Neural cell (in vitro differentiated cells): ENCODE results near the gene PGLYRP1. TPM values are rescaled to one million over a fixed set of nuclear protein-coding genes. Genes with fewer than 3 reads are reported as not detected.

Experiments used
- H2AFZ ChIP-seq: fragments of 200-600, 300-800 bp; sonication (generic), shearing (Covaris generic); 2 replicates; pipeline ENCODE4 v1.6.0; 2014; ENCODE audit warnings: low read depth, mild to moderate bottlenecking, antibody characterized with exemption, low read length, moderate library complexity
- H3F3A ChIP-seq: fragments of 200-600 bp; shearing (Covaris generic); 2 replicates; pipeline ENCODE4 v1.6.1; 2016; ENCODE audit warnings: mild to moderate bottlenecking, moderate library complexity, mixed read lengths, antibody characterized with exemption, low read length; ENCODE audit not compliant: insufficient read depth, poor library complexity, severe bottlenecking
- H3K27ac ChIP-seq: fragments of 200-600, 300-800 bp; sonication (generic), shearing (Covaris generic); 2 replicates; pipeline ENCODE4 v1.5.1; 2014; ENCODE audit warnings: mild to moderate bottlenecking, low read length, moderate library complexity
- H3K27me3 ChIP-seq: fragments of 300-800, 200-600 bp; sonication (generic), shearing (Covaris generic); 2 replicates; pipeline ENCODE4 v1.6.0; 2014; ENCODE audit warnings: mild to moderate bottlenecking, low read depth, low read length, moderate library complexity; ENCODE audit not compliant: insufficient read depth
- H3K36me3 ChIP-seq: fragments of 300-800, 200-600 bp; sonication (generic), shearing (Covaris generic); 2 replicates; pipeline ENCODE4 v1.5.1; 2014; ENCODE audit warnings: mild to moderate bottlenecking, antibody characterized with exemption, low read length, moderate library complexity; ENCODE audit not compliant: insufficient read depth
- H3K4me2 ChIP-seq: fragments of 300-800, 200-600 bp; sonication (generic), shearing (Covaris generic); 2 replicates; pipeline ENCODE4 v1.6.0; 2014; ENCODE audit warnings: mild to moderate bottlenecking, low read length
- H3K4me3 ChIP-seq: fragments of 300-800, 200-600 bp; sonication (generic), shearing (Covaris generic); 2 replicates; pipeline ENCODE4 v1.5.1; 2014; ENCODE audit warnings: mild to moderate bottlenecking, low read length, moderate library complexity
- H3K79me2 ChIP-seq: fragments of 200-600 bp; shearing (Covaris generic); replicated peaks from 2 replicates; pipeline ENCODE4 v1.6.0; 2014; ENCODE audit warnings: mild to moderate bottlenecking, low read length, moderate library complexity; ENCODE audit not compliant: insufficient read depth
- H3K9ac ChIP-seq: fragments of 300-800, 200-600 bp; sonication (generic), shearing (Covaris generic); 2 replicates; pipeline ENCODE4 v1.6.1; 2016; ENCODE audit warnings: mild to moderate bottlenecking, low read length, mixed read lengths
- H3K9me2 ChIP-seq: fragments of 200-600 bp; shearing (Covaris generic); 2 replicates; pipeline ENCODE4 v1.6.1; 2016; ENCODE audit warnings: mild to moderate bottlenecking, low read length, mixed read lengths; ENCODE audit not compliant: insufficient read depth
- H3K9me3 ChIP-seq: fragments of 200-600, 300-800 bp; sonication (generic), shearing (Covaris generic); 2 replicates; pipeline ENCODE4 v1.6.1; 2016; ENCODE audit warnings: mild to moderate bottlenecking, mixed run types, low read length, moderate library complexity, mixed read lengths
- H4K20me1 ChIP-seq: fragments of 200-600 bp; shearing (Covaris generic); 2 replicates; pipeline ENCODE4 v1.6.1; 2016; ENCODE audit warnings: mild to moderate bottlenecking, mixed run types; ENCODE audit not compliant: insufficient read depth
- EP300 ChIP-seq: fragments of 450-650 bp; conservative IDR thresholded peaks from 2 replicates; pipeline ENCODE4 v1.6.1; 2014; ENCODE audit warnings: antibody characterized with exemption, mild to moderate bottlenecking, moderate library complexity; ENCODE audit not compliant: poor library complexity, severe bottlenecking
- EZH2 ChIP-seq: fragments of 200-600, 300-800 bp; shearing (Covaris generic), sonication (generic); IDR thresholded peaks from 2 replicates; pipeline ENCODE4 v1.6.1; 2014; ENCODE audit warnings: antibody characterized with exemption, low read length, borderline replicate concordance, mild to moderate bottlenecking; ENCODE audit not compliant: insufficient read depth, poor library complexity, severe bottlenecking
- MXI1 ChIP-seq: fragments of 450-650 bp; conservative IDR thresholded peaks from 2 replicates; pipeline ENCODE4 v1.6.1; 2014; ENCODE audit warnings: antibody characterized with exemption, mild to moderate bottlenecking; ENCODE audit not compliant: poor library complexity, severe bottlenecking
- POLR2AphosphoS5 ChIP-seq: IDR thresholded peaks from 2 replicates; pipeline ENCODE4 v1.6.1; 2012
- RAD21 ChIP-seq: fragments of 450-650 bp; conservative IDR thresholded peaks from 2 replicates; pipeline ENCODE4 v1.6.1; 2014; ENCODE audit warnings: antibody characterized with exemption, mild to moderate bottlenecking, moderate library complexity
- SMC3 ChIP-seq: fragments of 450-650 bp; conservative IDR thresholded peaks from 2 replicates; pipeline ENCODE4 v1.6.1; 2014; ENCODE audit warnings: antibody characterized with exemption, mild to moderate bottlenecking, moderate library complexity; ENCODE audit not compliant: poor library complexity
- TAF1 ChIP-seq: IDR thresholded peaks from 2 replicates; pipeline ENCODE4 v1.6.1; 2012; ENCODE audit warnings: low read depth
- polyA plus RNA-seq: library from polyadenylated mRNA; depleted of rRNA; stranded (reverse); fragments of >200 nt; gene quantifications from 2 replicates; pipeline ENCODE4 v1.2.3, GENCODE V29; 2014
- TF ChIP-seq, protein P1 (sequence below): fragments of 450-650 bp; IDR thresholded peaks from 2 replicates; pipeline ENCODE4 v1.5.1; 2014; ENCODE audit warnings: antibody characterized with exemption, mild to moderate bottlenecking, moderate library complexity; ENCODE audit not compliant: poor library complexity, severe bottlenecking
- TF ChIP-seq, protein P2 (sequence below): IDR thresholded peaks from 2 replicates; pipeline ENCODE4 v1.6.1; 2012; ENCODE audit warnings: borderline replicate concordance

Gene PGLYRP1
- polyA plus RNA-seq, 1 donor from 2014 or later: not detected

- Histone ChIP-seq H2AFZ (no peak overlapping the region), H3K27ac (no peak overlapping the region), H3K79me2 (no peaks in the 10 kb centered on the region), H3K27me3 (no peaks in the 10 kb centered on the region), H3K9me3 (no peaks in the 10 kb centered on the region), H3K4me2 (no peak overlapping the region), H3K4me3 (no peak overlapping the region), H3F3A (no peaks in the 10 kb centered on the region), H4K20me1 (no peaks in the 10 kb centered on the region), H3K9me2 (no peaks in the 10 kb centered on the region), H3K36me3 (no peaks in the 10 kb centered on the region), H3K9ac (no peak overlapping the region)
- TF ChIP-seq EP300 (no peak), EZH2 (no peak), RAD21 (no peak), TAF1 (no peak), SMC3 (no peak), MXI1 (no peak)
Observed at GRCh38 chr19:46056536-46056935, 33.7 kb upstream of the PGLYRP1 start.

DNA sequence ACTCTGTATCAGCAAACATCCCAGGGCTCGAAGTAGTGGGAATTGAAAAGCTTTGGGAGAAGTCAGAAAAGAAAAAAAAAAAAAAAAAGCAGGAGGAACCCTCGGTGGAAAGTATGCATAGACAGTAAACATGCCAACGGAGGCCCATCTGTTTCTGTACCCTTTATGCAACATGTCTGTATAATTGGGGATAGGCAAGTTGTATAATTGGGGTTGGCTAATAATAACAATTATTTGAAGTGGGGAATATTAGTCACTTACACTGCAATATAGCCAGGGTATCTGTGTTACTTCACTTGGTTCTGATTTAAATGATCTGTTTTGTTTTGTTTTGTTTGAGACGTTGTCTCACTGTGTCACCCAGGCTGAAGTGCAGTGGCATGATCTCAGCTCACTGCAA is 30.0 kb upstream of the PGLYRP1 start:
- Histone ChIP-seq H3K9me2 (no peaks in the 10 kb centered on the region), H2AFZ (no peak overlapping the region), H3K4me3 (no peak overlapping the region), H3K27me3 (no peaks in the 10 kb centered on the region), H4K20me1 (no peaks in the 10 kb centered on the region), H3K9ac (no peak overlapping the region), H3K27ac (no peak overlapping the region), H3K79me2 (no peaks in the 10 kb centered on the region), H3K36me3 (no peaks in the 10 kb centered on the region), H3K4me2 (no peak overlapping the region), H3K9me3 (no peaks in the 10 kb centered on the region), H3F3A (no peaks in the 10 kb centered on the region)
- no peak for TF ChIP-seq EZH2
- no peak for TF ChIP-seq POLR2AphosphoS5
- TF ChIP-seq SMC3: no peak
- TF ChIP-seq MXI1: no peak
- no peak for TF ChIP-seq EP300
- TF ChIP-seq, protein P1, sequence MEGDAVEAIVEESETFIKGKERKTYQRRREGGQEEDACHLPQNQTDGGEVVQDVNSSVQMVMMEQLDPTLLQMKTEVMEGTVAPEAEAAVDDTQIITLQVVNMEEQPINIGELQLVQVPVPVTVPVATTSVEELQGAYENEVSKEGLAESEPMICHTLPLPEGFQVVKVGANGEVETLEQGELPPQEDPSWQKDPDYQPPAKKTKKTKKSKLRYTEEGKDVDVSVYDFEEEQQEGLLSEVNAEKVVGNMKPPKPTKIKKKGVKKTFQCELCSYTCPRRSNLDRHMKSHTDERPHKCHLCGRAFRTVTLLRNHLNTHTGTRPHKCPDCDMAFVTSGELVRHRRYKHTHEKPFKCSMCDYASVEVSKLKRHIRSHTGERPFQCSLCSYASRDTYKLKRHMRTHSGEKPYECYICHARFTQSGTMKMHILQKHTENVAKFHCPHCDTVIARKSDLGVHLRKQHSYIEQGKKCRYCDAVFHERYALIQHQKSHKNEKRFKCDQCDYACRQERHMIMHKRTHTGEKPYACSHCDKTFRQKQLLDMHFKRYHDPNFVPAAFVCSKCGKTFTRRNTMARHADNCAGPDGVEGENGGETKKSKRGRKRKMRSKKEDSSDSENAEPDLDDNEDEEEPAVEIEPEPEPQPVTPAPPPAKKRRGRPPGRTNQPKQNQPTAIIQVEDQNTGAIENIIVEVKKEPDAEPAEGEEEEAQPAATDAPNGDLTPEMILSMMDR: no peak
- TF ChIP-seq RAD21: no peak
- no peak for TF ChIP-seq TAF1
- TF ChIP-seq, protein P2, sequence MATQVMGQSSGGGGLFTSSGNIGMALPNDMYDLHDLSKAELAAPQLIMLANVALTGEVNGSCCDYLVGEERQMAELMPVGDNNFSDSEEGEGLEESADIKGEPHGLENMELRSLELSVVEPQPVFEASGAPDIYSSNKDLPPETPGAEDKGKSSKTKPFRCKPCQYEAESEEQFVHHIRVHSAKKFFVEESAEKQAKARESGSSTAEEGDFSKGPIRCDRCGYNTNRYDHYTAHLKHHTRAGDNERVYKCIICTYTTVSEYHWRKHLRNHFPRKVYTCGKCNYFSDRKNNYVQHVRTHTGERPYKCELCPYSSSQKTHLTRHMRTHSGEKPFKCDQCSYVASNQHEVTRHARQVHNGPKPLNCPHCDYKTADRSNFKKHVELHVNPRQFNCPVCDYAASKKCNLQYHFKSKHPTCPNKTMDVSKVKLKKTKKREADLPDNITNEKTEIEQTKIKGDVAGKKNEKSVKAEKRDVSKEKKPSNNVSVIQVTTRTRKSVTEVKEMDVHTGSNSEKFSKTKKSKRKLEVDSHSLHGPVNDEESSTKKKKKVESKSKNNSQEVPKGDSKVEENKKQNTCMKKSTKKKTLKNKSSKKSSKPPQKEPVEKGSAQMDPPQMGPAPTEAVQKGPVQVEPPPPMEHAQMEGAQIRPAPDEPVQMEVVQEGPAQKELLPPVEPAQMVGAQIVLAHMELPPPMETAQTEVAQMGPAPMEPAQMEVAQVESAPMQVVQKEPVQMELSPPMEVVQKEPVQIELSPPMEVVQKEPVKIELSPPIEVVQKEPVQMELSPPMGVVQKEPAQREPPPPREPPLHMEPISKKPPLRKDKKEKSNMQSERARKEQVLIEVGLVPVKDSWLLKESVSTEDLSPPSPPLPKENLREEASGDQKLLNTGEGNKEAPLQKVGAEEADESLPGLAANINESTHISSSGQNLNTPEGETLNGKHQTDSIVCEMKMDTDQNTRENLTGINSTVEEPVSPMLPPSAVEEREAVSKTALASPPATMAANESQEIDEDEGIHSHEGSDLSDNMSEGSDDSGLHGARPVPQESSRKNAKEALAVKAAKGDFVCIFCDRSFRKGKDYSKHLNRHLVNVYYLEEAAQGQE: no peak
